PFSK-1 (cell line): ENCODE measurements around the gene CDH26.

Experiments
- FOXP2 ChIP-seq: optimal IDR thresholded peaks from 2 replicates; pipeline ENCODE3; 2011; ENCODE audit warnings: borderline replicate concordance, control low read depth, inconsistent platforms; ENCODE audit not compliant: insufficient read depth; ENCODE audit errors: extremely low read length, extremely low read depth
- POLR2AphosphoS5 ChIP-seq: IDR thresholded peaks from 2 replicates; pipeline ENCODE4 v1.6.1; 2012; ENCODE audit warnings: low read depth, mild to moderate bottlenecking, control low read depth, low read length, moderate library complexity
- SIN3A ChIP-seq: IDR thresholded peaks from 2 replicates; pipeline ENCODE4 v1.6.1; 2012; ENCODE audit warnings: mild to moderate bottlenecking, low read length, moderate library complexity, borderline replicate concordance; ENCODE audit not compliant: insufficient read depth
- TAF1 ChIP-seq: IDR thresholded peaks from 2 replicates; pipeline ENCODE4 v1.6.1; 2012; ENCODE audit warnings: low read length, control low read depth, borderline replicate concordance; ENCODE audit not compliant: insufficient read depth
- TF ChIP-seq, protein P1 (sequence below), 2 experiments: IDR thresholded peaks; 2 replicates each; pipeline versions ENCODE4 v1.6.1 to v1.8.0; 2011 to 2012; ENCODE audit warnings: low read depth in 2 of 2, low read length in 2 of 2, control low read depth in 1 of 2, inconsistent platforms in 1 of 2, mild to moderate bottlenecking in 1 of 2, moderate library complexity in 1 of 2; ENCODE audit not compliant: insufficient read depth in 1 of 2

CDH26 gene

GRCh38 chr20:59936409-59936808 is 21.8 kb upstream of the CDH26 start:
- TF ChIP-seq, protein P1, sequence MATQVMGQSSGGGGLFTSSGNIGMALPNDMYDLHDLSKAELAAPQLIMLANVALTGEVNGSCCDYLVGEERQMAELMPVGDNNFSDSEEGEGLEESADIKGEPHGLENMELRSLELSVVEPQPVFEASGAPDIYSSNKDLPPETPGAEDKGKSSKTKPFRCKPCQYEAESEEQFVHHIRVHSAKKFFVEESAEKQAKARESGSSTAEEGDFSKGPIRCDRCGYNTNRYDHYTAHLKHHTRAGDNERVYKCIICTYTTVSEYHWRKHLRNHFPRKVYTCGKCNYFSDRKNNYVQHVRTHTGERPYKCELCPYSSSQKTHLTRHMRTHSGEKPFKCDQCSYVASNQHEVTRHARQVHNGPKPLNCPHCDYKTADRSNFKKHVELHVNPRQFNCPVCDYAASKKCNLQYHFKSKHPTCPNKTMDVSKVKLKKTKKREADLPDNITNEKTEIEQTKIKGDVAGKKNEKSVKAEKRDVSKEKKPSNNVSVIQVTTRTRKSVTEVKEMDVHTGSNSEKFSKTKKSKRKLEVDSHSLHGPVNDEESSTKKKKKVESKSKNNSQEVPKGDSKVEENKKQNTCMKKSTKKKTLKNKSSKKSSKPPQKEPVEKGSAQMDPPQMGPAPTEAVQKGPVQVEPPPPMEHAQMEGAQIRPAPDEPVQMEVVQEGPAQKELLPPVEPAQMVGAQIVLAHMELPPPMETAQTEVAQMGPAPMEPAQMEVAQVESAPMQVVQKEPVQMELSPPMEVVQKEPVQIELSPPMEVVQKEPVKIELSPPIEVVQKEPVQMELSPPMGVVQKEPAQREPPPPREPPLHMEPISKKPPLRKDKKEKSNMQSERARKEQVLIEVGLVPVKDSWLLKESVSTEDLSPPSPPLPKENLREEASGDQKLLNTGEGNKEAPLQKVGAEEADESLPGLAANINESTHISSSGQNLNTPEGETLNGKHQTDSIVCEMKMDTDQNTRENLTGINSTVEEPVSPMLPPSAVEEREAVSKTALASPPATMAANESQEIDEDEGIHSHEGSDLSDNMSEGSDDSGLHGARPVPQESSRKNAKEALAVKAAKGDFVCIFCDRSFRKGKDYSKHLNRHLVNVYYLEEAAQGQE (IDR thresholded peaks at IDR 0.05; ENCODE audit: insufficient read depth in 1 of 2, low read depth in 2 of 2, low read length in 2 of 2) = no peak
- no peak for TF ChIP-seq TAF1
- TF ChIP-seq POLR2AphosphoS5 = no peak
- no peak for TF ChIP-seq FOXP2
- no peak for TF ChIP-seq SIN3A

GRCh38 chr20:59937150-59937549 is 21.1 kb upstream of the CDH26 start:
- no peak for TF ChIP-seq SIN3A
- TF ChIP-seq, protein P1 (IDR thresholded peaks at IDR 0.05; ENCODE audit: insufficient read depth in 1 of 2, low read depth in 2 of 2, low read length in 2 of 2) = no peak
- no peak for TF ChIP-seq TAF1

DNA sequence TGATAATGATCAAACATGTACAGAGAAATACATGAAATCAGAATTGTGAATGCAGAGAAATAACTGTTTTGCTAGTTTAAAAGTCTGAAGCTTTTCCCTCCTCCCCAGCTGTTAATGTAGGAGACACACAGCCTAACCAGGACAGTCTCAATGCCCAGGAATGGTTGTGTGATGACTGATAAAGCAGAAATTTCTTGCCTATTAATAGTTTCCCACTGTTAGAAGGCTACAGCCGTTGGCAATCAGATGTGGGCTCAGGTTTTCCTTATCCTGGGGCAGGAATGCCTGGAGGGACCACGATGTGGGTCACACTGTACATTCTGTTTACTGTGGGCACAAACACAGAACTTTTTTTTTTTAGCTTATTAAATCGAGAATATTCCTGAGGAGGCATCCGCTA is 20.0 kb upstream of the CDH26 start:
- TF ChIP-seq TAF1 (no peak), SIN3A (no peak), POLR2AphosphoS5 (no peak), FOXP2 (no peak)
- TF ChIP-seq, protein P1 (IDR thresholded peaks at IDR 0.05; ENCODE audit: insufficient read depth in 1 of 2, low read depth in 2 of 2, low read length in 2 of 2) = no peak

- TF ChIP-seq SIN3A (no peak), TAF1 (no peak), POLR2AphosphoS5 (no peak), FOXP2 (no peak)
- TF ChIP-seq, protein P1 (IDR thresholded peaks at IDR 0.05; ENCODE audit: insufficient read depth in 1 of 2, low read depth in 2 of 2, low read length in 2 of 2) = no peak
Observed at GRCh38 chr20:59938696-59939051, 19.5 kb upstream of the CDH26 start.
